Neural progenitor cell (in vitro differentiated cells): ENCODE results near the gene CBFA2T3.

Experiments
- CTCF ChIP-seq: fragments of 200-600 bp; sonication (generic); IDR thresholded peaks from 2 replicates; pipeline ENCODE4 v1.5.1; 2017; ENCODE audit warnings: antibody characterized with exemption, mild to moderate bottlenecking
- EZH2phosphoT487 ChIP-seq: fragments of 200-600 bp; sonication (generic); IDR thresholded peaks from 2 replicates; pipeline ENCODE4 v1.6.1; 2017; ENCODE audit warnings: antibody characterized with exemption

- TF ChIP-seq CTCF = no peak
- TF ChIP-seq EZH2phosphoT487 = no peak
Observed at GRCh38 chr16:88871349-88871702, 105.7 kb downstream of the CBFA2T3 start.
